HG03558 (cell line): ENCODE data around the gene OTULIN.

Experiments
- ATAC-seq: cut with Tn5 transposase; IDR thresholded peaks from one replicate; pipeline ENCODE4 v1.9.1; 2021; ENCODE audit warnings: moderate number of reproducible peaks; ENCODE audit not compliant: unreplicated experiment; ENCODE audit errors: extremely low read depth

OTULIN gene

DNA sequence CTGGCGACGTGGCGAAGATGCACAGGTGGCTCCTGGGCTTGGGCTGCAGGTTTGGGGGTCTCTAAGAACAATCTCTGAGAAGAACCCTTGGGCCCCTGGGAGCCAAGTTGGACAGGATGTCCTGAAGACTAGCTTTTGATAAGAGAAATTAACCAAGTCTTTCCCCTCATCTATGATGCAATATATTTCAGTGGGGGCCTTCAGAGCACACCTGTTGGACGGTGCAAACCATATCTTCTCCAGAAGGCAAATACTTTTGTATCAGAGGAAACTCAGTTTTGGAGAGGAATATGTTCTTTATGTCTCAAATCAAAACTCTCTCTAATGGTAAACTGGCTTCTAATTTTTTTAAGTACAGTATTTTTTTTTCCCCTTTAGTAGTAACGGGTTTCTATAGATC is 28.6 kb downstream of the OTULIN start:
- ATAC-seq: no peak

DNA sequence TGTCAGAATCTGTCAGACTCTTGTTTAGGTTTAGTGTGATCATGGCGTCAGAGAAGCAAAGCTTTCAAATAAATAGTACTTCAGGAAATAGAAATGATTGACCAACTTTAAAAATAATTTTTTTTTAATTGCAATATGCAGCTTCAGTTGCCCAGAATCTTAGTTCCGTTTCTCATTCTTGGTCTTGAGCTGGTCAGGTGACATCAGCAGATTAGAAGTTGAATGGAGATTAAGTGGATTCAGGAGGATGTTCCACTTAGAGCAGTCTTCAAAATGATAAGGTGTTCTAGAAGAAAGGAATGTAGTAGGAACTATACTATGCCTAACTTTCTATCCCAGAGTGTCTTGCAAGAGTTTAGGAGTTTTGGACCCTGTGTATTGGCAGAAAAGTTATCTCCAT is 30.6 kb downstream of the OTULIN start:
- no peak for ATAC-seq

DNA sequence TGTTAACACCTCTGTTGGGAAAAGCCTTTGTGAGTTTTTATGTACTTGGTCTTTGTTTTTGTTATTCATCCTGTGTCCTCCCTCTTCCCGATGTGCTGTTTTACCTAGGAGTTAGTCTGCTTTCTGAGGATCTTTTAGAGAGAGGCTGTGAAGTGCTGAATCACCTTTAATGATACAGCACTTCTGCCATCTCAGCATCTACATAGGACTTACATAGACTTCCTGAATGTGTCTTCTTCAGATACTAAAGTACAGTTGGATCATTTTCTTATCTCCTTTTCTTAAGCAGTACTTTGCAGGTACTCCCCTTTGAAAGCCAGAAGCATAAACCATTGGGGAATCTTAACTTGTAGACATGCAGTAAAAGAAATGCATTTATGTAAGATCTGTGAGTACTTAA is 31.5 kb downstream of the OTULIN start:
- no peak for ATAC-seq

DNA sequence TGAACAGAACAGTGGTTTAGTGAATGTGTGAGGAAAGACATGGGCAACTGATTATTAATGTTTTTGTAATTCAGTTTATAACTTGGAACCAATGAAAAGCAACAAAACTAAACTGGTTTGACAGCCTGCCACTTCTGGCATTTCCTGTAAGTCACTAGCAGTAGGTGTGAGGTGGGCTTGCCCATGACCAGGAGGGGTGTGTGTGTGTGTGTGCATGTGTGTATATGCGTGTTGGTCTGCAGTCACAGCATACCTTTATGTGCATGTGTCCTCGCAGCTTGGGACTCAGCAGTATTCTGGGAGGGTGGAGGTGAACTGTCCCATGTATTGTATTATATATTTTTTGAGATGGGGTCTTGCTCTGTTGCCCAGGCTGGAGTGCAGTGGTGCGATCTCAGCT is 32.3 kb downstream of the OTULIN start:
- ATAC-seq: no peak

DNA sequence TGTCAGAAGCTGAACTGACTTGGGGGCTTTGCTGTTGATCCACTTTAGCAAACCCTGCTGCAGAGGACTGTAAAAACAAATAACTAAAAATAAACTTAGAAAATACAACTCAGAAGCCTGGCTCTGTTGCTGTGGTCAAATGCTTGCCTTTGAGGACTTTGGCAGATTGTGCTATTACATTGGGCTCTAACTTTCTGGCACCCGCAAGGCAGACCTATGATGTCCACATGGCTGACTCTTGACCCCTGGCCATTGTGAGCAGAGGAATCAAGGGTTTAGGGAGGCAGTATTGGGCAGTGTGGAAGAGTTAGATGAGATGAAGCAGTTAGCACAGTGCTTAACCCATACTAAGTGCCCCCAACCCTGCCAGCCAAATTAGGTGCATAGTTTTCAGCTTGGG is 34.0 kb downstream of the OTULIN start:
- ATAC-seq: no peak

DNA sequence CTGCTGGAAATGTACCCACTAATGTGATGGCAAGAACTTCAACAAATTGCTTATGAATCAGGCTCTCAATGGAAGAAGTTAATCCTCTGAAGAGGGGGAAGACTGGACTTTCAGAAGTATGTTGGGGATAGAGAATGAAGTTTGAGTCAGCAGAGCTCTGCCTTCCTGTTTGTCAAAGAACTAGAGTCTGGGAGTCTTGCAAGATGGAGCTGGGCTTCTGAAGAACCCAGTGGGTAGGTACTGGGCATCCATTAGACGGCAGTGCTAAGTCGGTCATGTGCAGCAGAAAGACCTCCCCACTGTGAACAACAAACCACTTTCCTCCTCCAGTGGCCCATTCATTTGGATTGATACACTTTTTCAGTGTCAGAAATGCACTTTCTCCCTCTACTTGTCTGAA is 34.6 kb downstream of the OTULIN start:
- ATAC-seq: no peak

DNA sequence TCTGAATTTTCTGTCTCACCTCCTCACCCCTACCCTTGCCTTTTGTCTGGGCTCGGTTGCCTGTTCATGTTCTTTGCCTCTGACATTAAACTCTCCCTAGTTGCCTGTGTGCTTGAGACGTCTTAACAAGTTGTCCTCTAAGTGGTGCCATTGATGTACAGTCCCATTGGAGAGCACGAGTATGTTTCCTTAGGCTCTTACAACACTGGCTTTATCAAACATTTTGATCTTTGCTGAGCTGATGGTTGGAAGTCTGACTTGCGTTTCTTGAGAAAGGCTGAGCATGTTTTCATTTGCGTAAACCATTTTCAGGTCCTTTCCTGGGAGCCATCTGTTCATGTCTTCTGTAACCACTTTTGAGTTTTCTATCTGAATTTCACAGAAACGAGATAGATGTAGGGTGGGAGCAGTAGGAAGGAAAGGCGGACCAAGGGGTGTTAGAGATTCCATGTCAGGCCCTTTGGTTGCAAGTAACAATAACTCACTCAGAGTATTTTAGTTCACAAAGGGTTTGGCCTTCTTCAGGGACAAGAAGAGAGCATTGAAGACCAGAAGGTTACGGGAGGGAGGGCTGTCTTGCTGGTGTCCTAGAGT is 35.4 kb downstream of the OTULIN start:
- no peak for ATAC-seq

DNA sequence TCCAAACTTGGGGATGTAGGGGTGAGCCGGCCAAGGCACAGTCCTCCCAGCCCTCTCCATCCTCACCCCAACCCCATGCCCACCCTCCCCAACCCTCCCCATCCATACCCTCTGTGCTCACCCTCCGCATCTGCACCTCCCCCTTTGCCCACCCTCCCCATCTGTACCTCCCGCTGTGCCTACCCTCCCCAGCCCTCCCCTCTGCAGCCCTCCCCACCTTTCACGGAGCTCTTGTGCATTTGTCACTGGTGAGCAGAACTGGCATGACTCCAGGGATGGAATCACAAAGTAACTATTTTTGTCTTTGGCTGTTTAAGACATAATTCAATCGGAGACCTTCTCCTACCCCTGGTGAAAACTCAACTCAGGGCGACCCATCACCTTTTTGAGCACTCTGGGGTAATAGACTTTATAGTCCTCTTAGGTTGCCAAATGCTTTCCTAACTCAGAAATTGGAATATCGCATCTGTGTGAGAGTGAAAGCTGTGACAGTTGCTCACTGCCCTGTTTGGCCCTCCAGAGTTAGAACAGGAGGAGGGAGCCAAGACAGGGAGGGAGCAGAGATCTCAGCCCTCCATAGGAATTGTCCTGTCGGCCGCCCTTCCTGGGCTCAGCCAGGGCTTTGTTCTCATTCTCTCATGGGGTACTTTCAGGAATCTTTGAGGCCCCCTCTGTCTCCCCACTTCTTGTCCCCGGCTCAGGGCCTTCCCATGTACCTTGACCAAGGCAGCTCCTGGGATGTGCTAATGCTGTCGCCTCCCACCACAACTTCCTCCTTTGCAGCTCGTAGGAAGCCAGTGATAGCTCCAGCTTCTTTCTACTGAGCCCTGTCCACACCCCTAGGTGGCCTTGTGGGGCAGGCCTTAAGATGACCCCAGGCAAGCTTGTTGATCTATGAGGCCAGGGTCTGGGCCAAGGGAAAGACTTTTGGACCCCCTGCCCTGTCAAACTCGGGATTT is 36.2 kb downstream of the OTULIN start:
- no peak for ATAC-seq

DNA sequence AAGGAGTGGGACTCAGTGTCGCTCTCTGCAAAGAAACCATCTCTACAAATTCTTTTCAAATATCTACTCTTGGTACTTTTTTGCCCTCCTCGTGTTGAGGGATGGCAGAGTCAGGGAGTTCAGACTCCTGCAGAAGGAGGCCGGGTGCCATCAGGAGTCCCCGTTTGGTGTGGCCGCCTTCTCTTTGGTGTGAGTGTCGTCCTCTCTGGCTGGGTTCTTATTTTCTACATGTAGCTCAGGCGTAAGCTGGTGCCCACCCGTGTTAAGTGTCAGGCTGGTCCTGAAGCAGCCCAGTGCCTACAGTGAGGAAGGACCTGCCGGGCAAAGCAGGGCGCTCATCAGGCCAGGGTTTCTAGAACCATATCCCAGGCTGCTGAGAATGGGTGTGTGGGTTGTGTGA is 37.0 kb downstream of the OTULIN start:
- no peak for ATAC-seq

DNA sequence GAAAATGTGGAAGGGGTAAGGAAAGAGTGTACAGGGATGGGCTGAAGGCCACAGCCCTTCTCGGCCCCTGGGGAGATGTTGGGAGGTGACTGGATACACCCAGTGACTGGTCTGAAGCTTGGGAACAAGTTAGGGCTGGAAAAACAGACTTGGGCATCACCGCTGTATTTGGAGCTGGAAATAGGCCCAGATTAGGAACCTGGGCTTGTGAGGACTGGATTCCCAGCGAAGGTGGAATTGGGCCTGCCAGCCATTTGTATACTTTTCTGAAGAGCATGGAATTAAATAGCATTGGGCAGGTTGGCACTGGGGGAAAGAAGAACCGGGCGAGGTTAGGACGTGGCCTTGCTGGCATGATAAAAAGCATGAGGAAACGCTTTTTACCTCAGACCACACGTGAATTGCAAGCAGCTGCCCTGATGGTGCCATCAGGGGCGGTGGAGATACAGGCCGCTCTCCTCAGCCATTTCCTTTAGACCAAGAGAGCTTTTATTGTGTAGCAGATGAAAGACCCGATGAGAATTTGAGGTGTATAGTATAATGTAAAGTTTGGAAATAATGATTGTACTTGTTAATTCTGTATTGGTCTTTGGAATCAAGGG is 37.8 kb downstream of the OTULIN start:
- ATAC-seq: no peak

DNA sequence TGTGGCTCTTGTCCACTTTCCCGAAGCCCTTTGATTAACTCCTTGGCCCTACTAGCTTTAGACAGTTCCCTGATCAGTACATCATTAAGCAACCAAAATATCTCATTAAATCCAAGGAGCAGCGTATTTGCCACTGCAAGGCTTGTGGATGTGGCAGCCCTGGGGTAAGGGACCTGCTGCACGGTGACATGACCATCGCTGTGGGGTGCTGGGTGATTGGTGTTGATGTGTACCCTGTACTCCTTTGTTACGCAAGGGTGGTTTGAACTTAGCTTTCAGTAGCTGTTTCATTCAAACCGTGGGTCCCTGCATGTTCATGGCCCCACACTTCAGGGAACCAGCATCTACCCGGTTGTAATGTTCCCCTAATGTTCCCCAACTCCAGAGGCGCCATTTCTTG is 41.0 kb downstream of the OTULIN start:
- no peak for ATAC-seq

DNA sequence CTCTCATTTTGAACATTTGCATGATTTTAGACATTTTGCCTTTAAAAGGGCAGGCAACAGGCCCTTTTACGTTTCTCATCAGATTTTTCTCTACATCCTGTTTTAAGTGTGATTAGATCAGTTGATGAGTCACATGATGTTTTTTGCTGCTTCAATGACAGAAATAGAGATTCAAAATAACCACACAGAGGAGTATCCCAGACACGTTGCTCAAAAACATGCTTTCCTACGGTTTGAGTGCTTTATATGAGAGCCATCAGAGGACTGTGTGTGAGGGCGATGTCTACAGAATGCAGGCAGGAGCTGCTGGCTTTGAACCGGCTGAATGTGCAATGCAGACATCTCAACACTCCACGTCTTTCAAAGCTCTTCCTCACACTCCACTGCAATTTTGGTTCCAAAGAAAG is 42.1 kb downstream of the OTULIN start:
- ATAC-seq: no peak

DNA sequence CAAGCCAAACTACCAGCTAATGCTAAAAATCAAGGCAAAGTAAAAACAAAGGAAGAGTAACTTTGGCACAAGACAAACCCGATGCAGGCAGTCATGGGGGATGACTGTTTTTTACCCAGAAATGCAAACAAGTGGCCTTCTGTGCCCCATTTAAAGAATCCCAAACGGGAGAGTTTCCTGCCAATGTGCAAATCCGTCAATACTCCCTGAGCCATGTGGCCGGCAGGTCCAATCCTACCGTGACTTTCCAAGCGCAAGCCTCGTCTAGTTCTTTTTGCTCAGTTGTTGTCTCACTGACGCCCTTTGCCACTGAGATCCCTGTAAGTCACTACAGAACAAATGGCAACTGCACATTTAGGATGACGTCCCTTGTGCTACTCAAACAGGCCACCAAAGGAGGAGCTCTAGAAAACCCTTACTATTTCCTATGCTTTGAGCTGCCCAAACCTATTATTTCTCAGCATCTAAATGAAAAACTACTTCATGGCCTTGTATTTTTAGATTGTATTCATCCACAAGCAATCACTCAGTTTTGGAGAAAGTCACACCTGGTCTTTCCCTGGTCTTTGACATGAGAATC is 43.4 kb downstream of the OTULIN start:
- ATAC-seq: no peak

DNA sequence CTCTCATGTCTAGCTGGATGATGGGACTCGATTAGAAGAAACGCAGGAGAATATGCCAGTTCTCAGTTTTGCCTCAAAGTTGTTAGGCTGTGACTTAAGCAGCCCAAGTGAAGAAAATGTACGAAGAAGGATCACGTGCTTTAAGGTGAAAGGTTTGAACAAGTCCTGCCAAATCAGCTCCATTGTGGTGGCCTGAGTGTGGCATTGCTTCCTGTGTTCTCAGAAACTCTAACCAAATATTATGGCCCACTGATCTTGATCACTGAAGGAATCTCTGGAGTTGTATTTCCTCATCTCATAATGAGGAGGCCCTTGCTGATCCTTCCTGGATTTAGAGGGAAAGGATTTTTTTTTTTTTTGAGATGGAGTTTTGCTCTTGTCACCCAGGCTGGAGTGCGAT is 44.0 kb downstream of the OTULIN start:
- ATAC-seq: no peak

DNA sequence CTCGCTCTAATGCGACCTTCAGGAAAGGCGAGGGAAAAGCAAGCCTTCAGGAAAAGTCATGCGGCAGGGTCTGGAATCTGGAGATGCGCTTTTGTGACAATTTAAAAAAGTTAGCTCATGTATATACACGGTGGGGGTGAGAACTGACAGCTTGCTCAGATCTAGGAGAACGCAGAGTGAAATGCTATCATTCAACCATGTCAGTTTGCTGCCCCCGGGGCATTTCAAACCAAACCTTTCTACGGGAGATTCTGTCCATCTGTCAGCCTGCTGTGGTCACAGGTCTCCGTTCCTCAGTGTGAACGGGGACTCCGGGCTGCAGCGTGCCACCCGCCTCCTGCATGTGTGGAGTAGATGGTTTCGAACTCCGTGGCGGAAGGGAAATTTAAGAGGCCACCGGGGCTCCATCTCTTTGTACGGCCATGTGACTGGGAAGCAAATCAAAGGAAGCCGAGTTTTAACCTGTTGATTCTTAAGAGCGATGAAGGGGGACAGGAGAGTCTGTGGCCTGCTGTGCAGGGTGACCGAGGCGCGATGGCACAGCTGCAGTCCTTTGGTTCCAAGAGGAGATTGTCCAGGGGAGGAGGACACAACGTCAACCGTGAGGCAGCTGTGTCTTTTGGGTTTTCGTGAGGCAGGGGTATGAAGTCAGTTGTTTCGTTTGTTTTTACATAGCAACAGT is 45.9 kb downstream of the OTULIN start:
- no peak for ATAC-seq

DNA sequence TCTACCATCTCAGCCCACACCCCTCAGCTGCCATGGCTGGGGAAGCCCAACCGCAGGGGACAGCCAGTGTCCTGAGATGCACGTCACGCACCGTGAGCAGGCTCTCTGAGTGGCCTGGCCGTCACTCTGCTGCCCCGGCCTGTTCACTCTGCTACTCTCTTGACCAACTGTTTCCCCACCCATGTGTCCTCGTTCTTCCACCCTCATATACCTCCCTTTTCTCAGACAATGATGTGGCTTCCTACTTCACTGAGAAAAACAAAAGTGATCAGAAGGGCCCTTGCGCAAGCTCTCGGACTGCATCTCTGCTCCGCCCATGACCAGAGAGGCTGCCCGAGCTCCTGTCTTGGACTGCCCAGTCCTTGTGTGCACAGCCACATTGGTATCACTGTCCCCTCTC is 47.6 kb downstream of the OTULIN start:
- no peak for ATAC-seq

DNA sequence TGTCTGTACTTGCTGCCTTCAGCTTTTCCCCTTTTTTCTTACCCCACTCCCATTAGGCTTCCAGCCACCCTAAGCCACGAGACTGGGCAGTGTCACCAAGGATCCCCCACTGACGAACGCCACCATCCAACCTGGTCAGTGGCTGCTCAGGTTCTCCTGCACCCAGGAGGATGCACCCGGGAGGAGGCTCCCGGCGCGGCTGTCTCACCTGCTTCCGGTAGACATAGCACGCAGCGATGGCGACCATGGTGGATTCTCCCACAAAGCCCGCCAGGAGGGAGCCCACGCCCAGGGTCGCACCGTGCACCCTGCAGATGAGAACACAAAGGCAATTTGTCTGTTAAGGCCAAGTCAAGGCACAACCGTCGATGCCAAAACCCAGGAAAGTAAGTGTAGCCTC is 48.1 kb downstream of the OTULIN start:
- no peak for ATAC-seq

DNA sequence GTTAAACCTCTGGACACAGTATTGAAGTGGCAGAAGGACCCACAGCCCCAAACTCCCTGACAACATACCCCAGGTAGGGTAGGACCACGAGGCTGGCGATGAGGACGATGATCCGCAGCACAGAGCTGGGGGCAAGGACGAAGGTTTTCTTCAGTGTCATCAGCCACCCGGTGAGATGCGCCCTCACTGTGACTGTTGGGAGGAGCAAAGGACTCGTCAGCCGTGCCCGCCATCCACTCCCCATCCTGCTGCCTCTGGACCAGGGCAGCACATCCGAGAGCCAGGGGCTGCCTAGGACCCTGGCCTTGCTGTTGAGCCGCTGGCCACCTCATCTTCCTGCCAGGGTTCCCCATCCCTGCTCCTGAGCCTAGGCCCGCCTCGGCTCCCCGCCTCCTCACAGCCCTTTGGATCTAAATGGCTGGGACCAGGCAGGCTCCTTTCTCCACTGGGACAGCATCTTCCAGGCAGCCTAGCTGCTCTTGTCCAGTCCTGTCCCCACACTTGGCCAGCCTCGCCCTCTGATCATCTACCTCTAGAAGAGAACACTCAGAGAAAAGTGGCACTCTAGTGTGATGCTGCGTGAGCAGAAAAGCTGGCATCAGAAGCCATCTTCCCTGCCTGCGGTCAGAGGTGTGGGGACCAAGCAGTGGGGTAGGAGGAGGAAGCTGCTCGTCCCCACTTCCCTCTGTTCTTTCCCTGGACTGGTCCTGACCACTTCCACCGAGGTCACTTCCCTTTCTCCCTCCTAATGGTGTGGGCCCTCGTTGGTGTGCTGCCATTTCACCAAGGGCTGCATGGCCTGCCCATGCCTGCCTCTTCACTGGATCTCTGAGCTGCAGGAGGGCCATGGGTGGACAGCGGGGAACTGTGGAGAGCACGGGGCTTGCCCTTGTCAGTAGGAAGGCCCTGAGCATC is 49.2 kb downstream of the OTULIN start:
- no peak for ATAC-seq

DNA sequence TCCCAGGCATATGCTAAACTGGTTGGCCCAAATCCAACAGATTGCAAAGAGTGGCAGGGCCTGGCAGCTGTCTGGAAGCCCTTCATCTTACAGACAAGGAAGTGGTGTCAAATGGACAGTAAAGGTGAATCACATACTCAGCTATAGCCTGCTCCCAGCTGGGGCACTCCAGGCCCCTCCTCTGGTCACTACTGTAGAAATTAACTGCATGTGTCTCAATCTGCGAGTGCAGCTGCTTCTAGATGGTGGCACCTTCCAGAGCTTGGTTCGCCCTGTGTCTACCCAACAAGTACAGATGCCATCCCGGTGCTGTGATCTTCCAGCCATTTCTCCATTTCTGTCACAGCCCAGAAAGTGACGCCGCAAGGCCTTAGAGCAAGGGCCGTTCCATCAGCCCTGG is 50.2 kb downstream of the OTULIN start:
- ATAC-seq: no peak

DNA sequence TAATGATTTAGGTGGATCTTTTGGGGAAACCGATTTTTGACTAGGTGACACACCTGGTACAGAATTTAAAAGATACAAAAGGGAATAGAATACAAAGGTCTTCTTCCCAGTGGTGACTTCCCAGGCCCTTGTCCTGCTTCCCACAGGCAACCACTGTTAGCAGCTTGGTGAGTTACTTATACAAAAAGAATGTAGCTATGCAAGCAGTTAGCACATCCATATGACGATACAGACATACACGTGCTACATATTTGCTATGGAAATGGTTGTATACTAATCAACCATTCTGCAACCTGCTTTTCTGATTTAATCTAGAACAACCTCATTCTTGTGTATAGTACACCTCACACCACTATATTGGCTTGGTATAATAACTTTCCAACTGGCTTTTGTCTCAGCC is 51.0 kb downstream of the OTULIN start:
- no peak for ATAC-seq
